Heart right ventricle (tissue), 16 donors: ENCODE results near the gene APEX1. TPM values are rescaled to one million over a fixed set of nuclear protein-coding genes. Genes with fewer than 3 reads are reported as not detected.
A peak's percentile ranks its signal among the peaks of the same experiment; 100 is the strongest.

Source experiments
- ATAC-seq, 8 donors: fragments of 200-7000 bp; cut with Tn5 transposase; one replicate each; pipeline ENCODE4 v1.9.1; 2020; ENCODE audit warnings: mild to moderate bottlenecking in 8 of 8, moderate library complexity in 8 of 8, moderate number of reproducible peaks in 1 of 8
- DNase-seq, 2 donors: peaks; one replicate each; pipeline ENCODE4 v3.0.0-alpha.2; 2020
- H3K27ac ChIP-seq, 10 donors: fragments of 200-600 bp; sonication (generic) in 2 of 10; one replicate each; pipeline versions ENCODE4 v1.5.0 to v1.8.0; 2020 to 2022; ENCODE audit warnings: mild to moderate bottlenecking in 3 of 10
- H3K27me3 ChIP-seq, 7 donors: fragments of 200-600 bp; one replicate each; pipeline ENCODE4 v1.8.0; 2021 to 2022; ENCODE audit warnings: mild to moderate bottlenecking in 2 of 7
- H3K36me3 ChIP-seq, 9 donors: fragments of 200-600 bp; sonication (generic) in 1 of 9; one replicate each; pipeline versions ENCODE4 v1.5.0 to v1.8.0; 2020 to 2022; ENCODE audit warnings: mild to moderate bottlenecking in 2 of 9
- H3K4me1 ChIP-seq, 9 donors: fragments of 200-600 bp; sonication (generic) in 1 of 9; one replicate each; pipeline versions ENCODE4 v1.5.0 to v1.8.0; 2020 to 2022; ENCODE audit warnings: mild to moderate bottlenecking in 4 of 9
- H3K4me3 ChIP-seq, 10 donors: fragments of 200-600 bp; sonication (generic) in 2 of 10; one replicate each; pipeline versions ENCODE4 v1.5.0 to v1.8.0; 2020 to 2022; ENCODE audit warnings: mild to moderate bottlenecking in 7 of 10, moderate library complexity in 2 of 10
- H3K9me3 ChIP-seq, 11 donors: fragments of 200-600 bp in 10 of 11; sonication (generic) in 2 of 11; one replicate each; pipeline versions ENCODE4 v1.5.0 to v1.8.0; 2013 to 2022; ENCODE audit warnings: mild to moderate bottlenecking in 2 of 11, control low read depth in 1 of 11, moderate library complexity in 1 of 11
- CTCF ChIP-seq, 9 donors: fragments of 200-600 bp; sonication (generic) in 2 of 9; IDR thresholded peaks; one replicate each; pipeline versions ENCODE4 v1.5.0 to v1.8.0; 2021 to 2022; ENCODE audit warnings: antibody characterized with exemption in 9 of 9, mild to moderate bottlenecking in 5 of 9, moderate library complexity in 1 of 9
- WGBS, 2 donors: extraction: QIAGEN DNeasy Blood & Tissue Kit; methylation state at CpG; one replicate each; pipeline ENCODE4 v1.1.7; 2013; ENCODE audit warnings: inconsistent platforms in 1 of 2; 5-methylcytosine and 5-hydroxymethylcytosine counted together
- intact Hi-C, 10 donors: fragments of 100-400 bp; cut with DNase I; formaldehyde crosslinking; loops; one replicate each; pipeline versions ENCODE4 v1.11.1 to v1.14.2; 2022
- polyA plus RNA-seq, 2 donors: library from polyadenylated mRNA; stranded (reverse); fragments of 200-250 nt; gene quantifications; one replicate each; pipeline ENCODE4 v1.2.3, GENCODE V29; 2013
- total RNA-seq, 10 donors: library from RNA; stranded (reverse); fragmentation: NEBNext Ultra II Directional in 3 of 10; extraction: Animal tissue kit (Norgen Biotek cat#: 25700) in 3 of 10; gene quantifications; one replicate each; pipeline versions ENCODE4 v1.2.1 to v1.2.4, GENCODE V29; 2021 to 2023
- donor health status: Arrhythmogenic right ventricular cardiomyopathy.
- donor health status: ischemic (EF 13 %, LVEDD 7.1; RV severe dilation, severe dysfunction).
- donor health status: healthy with polysubstance abuse.
- donor health status: DM: no; HTN: yes; CAD: no.
- donor health status: DM: no; HTN: no; CAD: no.
- donor health status: ischemic (EF 25% LVEDD 6.9; RV normal size, moderate dysfunction).
- donor health status: ischemic (EF 25% LVEDD 5.7; RV mildly dilated, moderate dysfunction).
- donor health status: healthy.
- donor health status: DM: yes; HTN: yes; CAD: no.
- donor health status: Ischemic cardiomyopathy.
- donor health status: ischemic (EF 35%, LVEDD 5.7; RV mildly dilated, moderate dysfunction).
- donor health status: nonischemic (EF 11% LVEDD 7.7; RV severe dilation, severe dysfunction).
- donor health status: DM: yes; HTN: yes; CAD: no.
- donor health status: PGD.
- donor health status: ischemic (EF 29% LVEDD 5.4; RV normal size, mild dysfunction).
- donor health status: nonischemic (EF 23%, LVEDD 6.1; RV moderate dilation, normal function).

Gene APEX1
- total and polyA plus RNA-seq, 12 donors = 57.1 to 103 (median 70.6) TPM

DNA sequence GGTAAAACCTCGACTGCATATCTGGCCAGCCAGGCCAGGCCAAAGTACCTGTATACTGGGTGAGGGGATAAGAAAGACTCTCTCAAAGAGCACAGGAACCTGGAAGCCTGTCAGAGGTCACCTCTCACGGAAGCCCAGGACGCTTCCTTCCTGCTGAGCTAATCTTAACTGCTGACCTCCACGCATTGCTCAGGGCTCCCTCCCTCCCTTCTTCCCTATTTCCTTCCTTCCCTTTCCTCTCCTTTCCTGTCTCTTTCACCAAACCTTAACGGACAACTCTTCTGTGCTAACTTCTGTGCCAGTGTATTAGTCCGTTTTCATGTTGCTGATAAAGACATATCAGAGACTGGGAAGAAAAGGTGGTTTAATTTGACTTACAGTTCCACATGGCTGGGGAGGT lies 35.5 kb downstream of the APEX1 start:
- no peak overlapping the region for H3K4me3 ChIP-seq
- peak in 1 of 8 donors; percentile 46 for ATAC-seq
- DNase-seq = no peak
- peak overlapping the region in 8 of 10 donors; percentile 31 to 79 (median 64) for H3K27ac ChIP-seq
- peaks cover 0 to 62% (median 23%) of the 10 kb centered on the region in 9 donors for H3K4me1 ChIP-seq
- 33 to 36% methylated on average over 6 of the region's 6 CpGs for WGBS, 2 donors
- H3K36me3 ChIP-seq = no peaks in the 10 kb centered on the region
- intact Hi-C loops = no loop called here
- TF ChIP-seq CTCF (IDR thresholded peaks at IDR 0.05) = no peak
- H3K9me3 ChIP-seq = no peaks in the 10 kb centered on the region
- H3K27me3 ChIP-seq = peaks cover 0 to 4% (median 0%) of the 10 kb centered on the region in 7 donors

DNA sequence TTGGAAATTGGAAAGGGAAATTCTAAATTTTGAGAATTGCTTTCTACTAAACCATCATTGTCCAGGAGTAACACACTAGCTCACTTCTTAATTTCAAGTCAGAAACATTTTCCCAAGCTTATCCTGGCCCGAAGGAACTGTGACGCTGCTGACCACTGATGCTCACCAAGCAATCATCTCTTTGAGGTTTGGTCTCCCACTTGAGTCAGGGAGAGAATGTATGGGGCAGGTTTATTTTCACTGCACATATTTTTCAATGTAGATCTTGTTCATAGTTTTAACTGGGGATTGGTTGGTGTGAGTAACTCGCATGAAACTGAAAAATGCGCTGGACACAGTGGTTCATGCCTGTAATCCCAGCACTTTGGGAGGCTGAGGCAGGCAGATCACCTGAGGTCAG lies 37.5 kb downstream of the APEX1 start:
- H3K27ac ChIP-seq = no peak overlapping the region
- H3K4me3 ChIP-seq = no peak overlapping the region
- no peaks in the 10 kb centered on the region for H3K27me3 ChIP-seq
- ATAC-seq = no peak
- intact Hi-C loops = no loop called here
- H3K4me1 ChIP-seq = peaks cover 0 to 53% (median 23%) of the 10 kb centered on the region in 9 donors
- no peaks in the 10 kb centered on the region for H3K36me3 ChIP-seq
- H3K9me3 ChIP-seq = no peaks in the 10 kb centered on the region
- no peak for DNase-seq
- WGBS, 2 donors = 97% methylated on average over 4 of the region's 4 CpGs
- TF ChIP-seq CTCF (IDR thresholded peaks at IDR 0.05) = no peak

DNA sequence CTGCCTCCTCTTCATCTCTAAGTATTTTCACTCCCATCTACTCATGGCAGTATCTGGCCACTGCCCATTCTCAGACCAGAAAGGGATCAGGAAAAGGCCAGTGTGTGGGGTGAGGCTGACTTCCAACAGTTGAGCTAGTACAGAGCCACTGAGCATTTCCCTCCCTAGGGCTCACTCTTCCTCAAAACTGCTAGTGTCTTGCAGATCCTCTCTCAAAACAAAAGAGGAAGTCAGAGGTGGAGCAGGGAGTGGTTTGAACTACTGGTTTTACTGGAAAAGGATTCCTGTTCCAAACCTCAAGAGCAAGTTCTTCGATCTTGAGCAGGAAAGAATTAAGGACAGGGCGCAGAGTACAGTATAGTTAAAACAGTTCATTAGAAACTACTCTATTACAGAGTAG lies 38.6 kb downstream of the APEX1 start:
- intact Hi-C loops = no loop called here
- Histone ChIP-seq H3K4me3 (no peak overlapping the region), H3K36me3 (no peaks in the 10 kb centered on the region), H3K27ac (peak overlapping the region in 5 of 10 donors; percentile 19 to 66 (median 58)), H3K4me1 (peaks cover 0 to 53% (median 23%) of the 10 kb centered on the region in 9 donors), H3K27me3 (no peaks in the 10 kb centered on the region), H3K9me3 (no peaks in the 10 kb centered on the region)
- no peak for TF ChIP-seq CTCF (IDR thresholded peaks at IDR 0.05)
- no peak for DNase-seq
- ATAC-seq = peak; percentile 29 to 80 (median 68)
- WGBS, 2 donors = 52 to 75% methylated on average over 2 of the region's 2 CpGs

- Histone ChIP-seq H3K27me3 (no peaks in the 10 kb centered on the region), H3K36me3 (no peaks in the 10 kb centered on the region), H3K4me3 (no peak overlapping the region), H3K4me1 (peaks cover 0 to 52% (median 21%) of the 10 kb centered on the region in 9 donors), H3K27ac (peak overlapping the region in 5 of 10 donors; percentile 7 to 44 (median 14)), H3K9me3 (no peaks in the 10 kb centered on the region)
- DNase-seq (no peak), ATAC-seq (peak in 1 of 8 donors; percentile 25)
- intact Hi-C loops = no loop called here
- no peak for TF ChIP-seq CTCF (IDR thresholded peaks at IDR 0.05)
- WGBS, 2 donors = 76 to 81% methylated on average over 8 of the region's 8 CpGs
Observed at GRCh38 chr14:20494935-20495766, 40.1 kb downstream of the APEX1 start.
